Measurements from ENCODE around the gene YY1. TPM values are rescaled to one million over a fixed set of nuclear protein-coding genes. Genes with fewer than 3 reads are reported as not detected.

Gene YY1
- total and polyA plus RNA-seq, 2 of the 8 experiments (the other 6 are each of a cell fraction or from before 2014, with no cell fraction given), result 26.4 to 106 TPM

- Histone ChIP-seq H2BK20ac (ENCODE audit: low read length) (no peak overlapping the region), H3K9me3 (ENCODE audit: insufficient read depth in 2 of 2, low read depth in 1 of 2, low read length in 1 of 2) (no peaks in the 10 kb centered on the region), H3K14ac (ENCODE audit: insufficient read length) (no peak overlapping the region), H2BK12ac (ENCODE audit: low read depth, low read length) (no peak overlapping the region), H3K23me2 (ENCODE audit: low read depth, low read length) (peaks cover 2% of the 10 kb centered on the region; the same call in 1 of the 2 replicates), H4K8ac (ENCODE audit: extremely low read depth, insufficient read depth, low read length) (peak overlapping the region; percentile 52; the same call in 1 of the 2 replicates), H3K79me1 (ENCODE audit: low read depth, low read length) (peaks cover 15% of the 10 kb centered on the region; the same call in 1 of the 2 replicates), H3K4ac (replicated peaks; ENCODE audit: insufficient read length, low read depth, low read length) (peak overlapping the region; percentile 10), H2BK120ac (replicated peaks; ENCODE audit: low read depth, low read length) (no peak overlapping the region), H3K9ac (replicated peaks in 1 of 4; ENCODE audit: extremely low read depth in 1 of 4, low read depth in 3 of 4, low read length in 3 of 4) (peak overlapping the region in 3 of 4 experiments; percentile 14 to 42 (median 25); a peak in 1 of 7 replicates), H4K20me1 (replicated peaks in 1 of 2; ENCODE audit: control insufficient read depth in 1 of 2, insufficient read depth in 2 of 2, low read length in 2 of 2) (peaks cover 8 to 29% of the 10 kb centered on the region in 2 experiments), H3K4me2 (ENCODE audit: insufficient read depth in 1 of 2, low read depth in 2 of 2, low read length in 2 of 2) (peak overlapping the region; percentile 40 to 66), H3K27ac (ENCODE audit: low read depth, low read length) (peak overlapping the region; percentile 37; the same call in 1 of the 2 replicates), H3K79me2 (ENCODE audit: control insufficient read depth in 1 of 2, insufficient read depth in 2 of 2, low read length in 2 of 2) (peaks cover 0 to 27% of the 10 kb centered on the region in 2 experiments; a peak in 2 of 4 replicates), H3K56ac (replicated peaks; ENCODE audit: insufficient read length, low read depth, low read length) (no peak overlapping the region), H2BK15ac (ENCODE audit: low read length) (no peak overlapping the region), H3K36me3 (ENCODE audit: control insufficient read depth in 2 of 4, insufficient read depth in 4 of 4, low read length in 3 of 4) (peaks cover 0 to 4% (median 0%) of the 10 kb centered on the region in 4 experiments; a peak in 3 of 8 replicates), H3K4me1 (replicated peaks in 1 of 4; ENCODE audit: control insufficient read depth in 3 of 4, insufficient read depth in 4 of 4, low read length in 3 of 4) (peaks cover 8 to 15% (median 11%) of the 10 kb centered on the region in 4 experiments), H2BK5ac (ENCODE audit: low read depth, low read length) (peak overlapping the region; percentile 53; the same call in 1 of the 2 replicates), H3K23ac (ENCODE audit: insufficient read length) (no peak overlapping the region), H4K5ac (ENCODE audit: insufficient read length, low read depth, low read length) (peak overlapping the region; percentile 28), H2AFZ (ENCODE audit: low read length) (no peak overlapping the region), H2AK5ac (ENCODE audit: low read depth, low read length) (peak overlapping the region; percentile 53), H4K91ac (replicated peaks; ENCODE audit: insufficient read length, low read length) (peak overlapping the region; percentile 2), H3K27me3 (replicated peaks in 1 of 4; ENCODE audit: control insufficient read depth in 3 of 4, extremely low read depth in 1 of 4, insufficient read depth in 3 of 4, low read length in 3 of 4) (no peaks in the 10 kb centered on the region), H3K18ac (ENCODE audit: extremely low read depth, low read length) (peak overlapping the region; percentile 57; the same call in 1 of the 2 replicates), H3K4me3 (ENCODE audit: extremely low read depth in 1 of 4, insufficient read depth in 2 of 4, low read depth in 3 of 4, low read length in 4 of 4) (peak overlapping the region in 3 of 4 experiments; percentile 19 to 80 (median 44); a peak in 6 of 8 replicates)
- WGBS, 2 experiments (ENCODE audit: extremely low coverage in 1 of 2, insufficient coverage in 1 of 2, insufficient read length in 1 of 2, insufficient replicate concordance in 2 of 2, low coverage in 1 of 2, low lambda C conversion rate in 2 of 2, missing lambda C conversion rate in 1 of 2), result 77% methylated on average over 26 of the region's 26 CpGs; no CpG with 5 or more reads in 1 of the 2 experiments
- FAIRE-seq (no peak), DNase-seq (ENCODE audit: low read depth in 1 of 2, low spot score in 2 of 2) (peak in 1 of 2 experiments; percentile 66)
- ChIA-PET POLR2A (ENCODE audit: partially characterized antibody) (interaction anchor here (0.6 to 16.0 kb wide), 12 partner anchors 10 to 155 kb away, joined by 3 to 200 read pairs (median 5); partner anchors contain the start of gene SLC25A29), CTCF (ENCODE audit: partially characterized antibody) (interaction anchor here (0.7 to 4.0 kb wide), 24 partner anchors 9 to 111 kb away, joined by 3 to 23 read pairs (median 4); no protein-coding TSS in a partner anchor)
- TF ChIP-seq MAX (IDR thresholded peaks at IDR 0.05) (0 out of 2 replicates have a peak, but pooled peaks have one; percentile 7), SIX5 (IDR thresholded peaks at IDR 0.05; ENCODE audit: low read depth, low read length) (no peak), GABPA (IDR thresholded peaks at IDR 0.05; ENCODE audit: borderline replicate concordance, insufficient read depth, low read length) (no peak), SP1 (IDR thresholded peaks at IDR 0.05; ENCODE audit: low read depth, low read length) (no peak), POU5F1 (IDR thresholded peaks at IDR 0.05; ENCODE audit: low read depth, low read length) (no peak), USF2 (IDR thresholded peaks at IDR 0.05; ENCODE audit: low read length) (no peak), NANOG (IDR thresholded peaks at IDR 0.05; ENCODE audit: insufficient read depth, low read depth, low read length, poor library complexity, severe bottlenecking) (no peak), KDM1A (IDR thresholded peaks at IDR 0.05; ENCODE audit: borderline replicate concordance, low read length) (no peak)
Observed at GRCh38 chr14:100283984-100284881, 45.3 kb downstream of the YY1 start.
